HL-60 (cell line): ENCODE data around the gene DNAJC19.

Experiments used
- DNase-seq, 2 experiments: peaks; one replicate each; pipeline ENCODE4 v3.0.0-alpha.2; 2010 to 2020; ENCODE audit warnings: low read depth in 1 of 2, low spot score in 1 of 2
- H3K27ac ChIP-seq: fragments of 250-450 bp; sonication (Bioruptor Pico); replicated peaks from 2 replicates; pipeline ENCODE4 v1.5.1; 2020; ENCODE audit warnings: mild to moderate bottlenecking, moderate library complexity
- H3K27me3 ChIP-seq: fragments of 250-450 bp; sonication (Bioruptor Pico); 2 replicates; pipeline ENCODE4 v1.5.1; 2021; ENCODE audit warnings: mild to moderate bottlenecking, moderate library complexity; ENCODE audit not compliant: insufficient read depth, poor library complexity, severe bottlenecking
- H3K4me3 ChIP-seq: replicated peaks from 2 replicates; pipeline ENCODE4 v1.5.1; 2011; ENCODE audit warnings: mild to moderate bottlenecking, control low read depth, low read length; ENCODE audit not compliant: insufficient read depth
- GABPA ChIP-seq: IDR thresholded peaks from 2 replicates; pipeline ENCODE4 v1.6.1; 2012; ENCODE audit warnings: low read depth
- POLR2AphosphoS5 ChIP-seq: IDR thresholded peaks from 2 replicates; pipeline ENCODE4 v1.6.1; 2012; ENCODE audit warnings: low read depth
- SPI1 ChIP-seq: IDR thresholded peaks from 2 replicates; pipeline ENCODE4 v1.6.1; 2012; ENCODE audit warnings: low read depth, mild to moderate bottlenecking, borderline replicate concordance
- TF ChIP-seq, protein P1 (sequence below): IDR thresholded peaks from 2 replicates; pipeline ENCODE4 v1.6.1; 2012; ENCODE audit warnings: low read depth; ENCODE audit not compliant: insufficient replicate concordance
- TF ChIP-seq, protein P2 (sequence below): IDR thresholded peaks from one replicate; pipeline ENCODE4 v1.5.1; 2011; ENCODE audit warnings: low read length, control low read depth, inconsistent platforms; ENCODE audit not compliant: insufficient read depth

The DNAJC19 gene

DNA sequence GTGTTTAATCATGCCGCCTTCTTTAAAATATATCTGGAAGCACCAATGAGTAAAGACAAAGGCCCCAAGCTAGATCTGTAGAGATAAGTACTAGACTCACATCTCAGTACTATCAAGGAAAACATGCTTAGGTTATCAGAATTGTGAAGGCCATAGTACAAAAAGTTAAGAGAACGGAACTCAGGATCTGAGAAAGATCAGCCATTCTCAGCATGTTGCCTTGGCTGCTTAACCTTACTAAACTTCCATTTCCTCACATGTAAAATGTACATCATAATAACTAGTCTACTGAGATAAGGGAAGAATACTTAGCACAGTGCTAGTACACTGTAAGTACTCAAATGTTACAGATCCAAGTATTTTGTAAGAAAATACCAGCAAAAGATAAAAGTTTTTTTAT lies 7.6 kb downstream of the DNAJC19 start:
- Histone ChIP-seq H3K27me3 (no peaks in the 10 kb centered on the region), H3K4me3 (no peak overlapping the region), H3K27ac (no peak overlapping the region)
- TF ChIP-seq, protein P1, sequence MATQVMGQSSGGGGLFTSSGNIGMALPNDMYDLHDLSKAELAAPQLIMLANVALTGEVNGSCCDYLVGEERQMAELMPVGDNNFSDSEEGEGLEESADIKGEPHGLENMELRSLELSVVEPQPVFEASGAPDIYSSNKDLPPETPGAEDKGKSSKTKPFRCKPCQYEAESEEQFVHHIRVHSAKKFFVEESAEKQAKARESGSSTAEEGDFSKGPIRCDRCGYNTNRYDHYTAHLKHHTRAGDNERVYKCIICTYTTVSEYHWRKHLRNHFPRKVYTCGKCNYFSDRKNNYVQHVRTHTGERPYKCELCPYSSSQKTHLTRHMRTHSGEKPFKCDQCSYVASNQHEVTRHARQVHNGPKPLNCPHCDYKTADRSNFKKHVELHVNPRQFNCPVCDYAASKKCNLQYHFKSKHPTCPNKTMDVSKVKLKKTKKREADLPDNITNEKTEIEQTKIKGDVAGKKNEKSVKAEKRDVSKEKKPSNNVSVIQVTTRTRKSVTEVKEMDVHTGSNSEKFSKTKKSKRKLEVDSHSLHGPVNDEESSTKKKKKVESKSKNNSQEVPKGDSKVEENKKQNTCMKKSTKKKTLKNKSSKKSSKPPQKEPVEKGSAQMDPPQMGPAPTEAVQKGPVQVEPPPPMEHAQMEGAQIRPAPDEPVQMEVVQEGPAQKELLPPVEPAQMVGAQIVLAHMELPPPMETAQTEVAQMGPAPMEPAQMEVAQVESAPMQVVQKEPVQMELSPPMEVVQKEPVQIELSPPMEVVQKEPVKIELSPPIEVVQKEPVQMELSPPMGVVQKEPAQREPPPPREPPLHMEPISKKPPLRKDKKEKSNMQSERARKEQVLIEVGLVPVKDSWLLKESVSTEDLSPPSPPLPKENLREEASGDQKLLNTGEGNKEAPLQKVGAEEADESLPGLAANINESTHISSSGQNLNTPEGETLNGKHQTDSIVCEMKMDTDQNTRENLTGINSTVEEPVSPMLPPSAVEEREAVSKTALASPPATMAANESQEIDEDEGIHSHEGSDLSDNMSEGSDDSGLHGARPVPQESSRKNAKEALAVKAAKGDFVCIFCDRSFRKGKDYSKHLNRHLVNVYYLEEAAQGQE: no peak
- TF ChIP-seq SPI1 (no peak), GABPA (no peak), POLR2AphosphoS5 (no peak)
- TF ChIP-seq, protein P2, sequence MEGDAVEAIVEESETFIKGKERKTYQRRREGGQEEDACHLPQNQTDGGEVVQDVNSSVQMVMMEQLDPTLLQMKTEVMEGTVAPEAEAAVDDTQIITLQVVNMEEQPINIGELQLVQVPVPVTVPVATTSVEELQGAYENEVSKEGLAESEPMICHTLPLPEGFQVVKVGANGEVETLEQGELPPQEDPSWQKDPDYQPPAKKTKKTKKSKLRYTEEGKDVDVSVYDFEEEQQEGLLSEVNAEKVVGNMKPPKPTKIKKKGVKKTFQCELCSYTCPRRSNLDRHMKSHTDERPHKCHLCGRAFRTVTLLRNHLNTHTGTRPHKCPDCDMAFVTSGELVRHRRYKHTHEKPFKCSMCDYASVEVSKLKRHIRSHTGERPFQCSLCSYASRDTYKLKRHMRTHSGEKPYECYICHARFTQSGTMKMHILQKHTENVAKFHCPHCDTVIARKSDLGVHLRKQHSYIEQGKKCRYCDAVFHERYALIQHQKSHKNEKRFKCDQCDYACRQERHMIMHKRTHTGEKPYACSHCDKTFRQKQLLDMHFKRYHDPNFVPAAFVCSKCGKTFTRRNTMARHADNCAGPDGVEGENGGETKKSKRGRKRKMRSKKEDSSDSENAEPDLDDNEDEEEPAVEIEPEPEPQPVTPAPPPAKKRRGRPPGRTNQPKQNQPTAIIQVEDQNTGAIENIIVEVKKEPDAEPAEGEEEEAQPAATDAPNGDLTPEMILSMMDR: no peak
- no peak for DNase-seq

DNA sequence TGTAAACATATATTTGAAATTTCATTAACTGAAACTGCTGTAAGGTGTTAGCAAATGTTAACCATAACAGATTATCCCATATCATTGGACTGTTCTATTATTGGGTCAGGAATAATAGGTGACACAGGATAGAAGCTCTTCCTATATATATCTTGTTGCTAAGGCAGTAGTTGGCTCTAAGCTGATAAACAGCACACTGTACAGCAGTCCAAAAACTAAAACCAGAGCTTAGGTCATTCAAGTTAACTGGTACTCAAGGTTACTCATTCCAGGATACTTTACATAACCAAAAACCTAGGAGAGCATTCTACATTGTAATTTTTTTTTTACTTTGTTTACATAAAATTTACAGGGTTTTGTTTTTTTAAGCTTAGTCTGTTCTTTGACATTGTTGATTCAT lies 8.9 kb downstream of the DNAJC19 start:
- no peak overlapping the region for H3K27ac ChIP-seq
- H3K27me3 ChIP-seq: no peaks in the 10 kb centered on the region
- no peak overlapping the region for H3K4me3 ChIP-seq
- no peak for DNase-seq
- TF ChIP-seq GABPA (no peak), SPI1 (no peak), POLR2AphosphoS5 (no peak)
- TF ChIP-seq, protein P1: no peak
- TF ChIP-seq, protein P2: no peak

DNA sequence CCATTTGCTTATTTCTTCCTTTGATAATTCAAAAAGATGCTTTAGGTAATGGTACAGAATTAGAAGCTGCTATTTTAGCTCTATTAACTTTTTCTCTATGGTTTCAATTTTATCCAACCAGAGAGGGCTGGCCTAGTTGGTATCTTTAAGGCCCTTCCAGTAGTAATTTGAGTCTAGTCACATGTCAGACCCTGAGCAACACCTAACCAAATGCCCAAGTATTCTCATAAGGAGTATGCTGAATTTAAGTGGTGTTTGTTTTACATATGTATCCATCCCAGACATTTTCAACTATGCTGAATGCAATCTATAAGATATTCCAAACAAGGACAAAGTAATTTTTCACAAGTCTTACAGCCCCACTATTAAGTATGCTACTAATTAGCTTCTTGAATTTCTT lies 9.6 kb downstream of the DNAJC19 start:
- H3K27ac ChIP-seq: no peak overlapping the region
- TF ChIP-seq, protein P2: no peak
- DNase-seq: no peak

DNA sequence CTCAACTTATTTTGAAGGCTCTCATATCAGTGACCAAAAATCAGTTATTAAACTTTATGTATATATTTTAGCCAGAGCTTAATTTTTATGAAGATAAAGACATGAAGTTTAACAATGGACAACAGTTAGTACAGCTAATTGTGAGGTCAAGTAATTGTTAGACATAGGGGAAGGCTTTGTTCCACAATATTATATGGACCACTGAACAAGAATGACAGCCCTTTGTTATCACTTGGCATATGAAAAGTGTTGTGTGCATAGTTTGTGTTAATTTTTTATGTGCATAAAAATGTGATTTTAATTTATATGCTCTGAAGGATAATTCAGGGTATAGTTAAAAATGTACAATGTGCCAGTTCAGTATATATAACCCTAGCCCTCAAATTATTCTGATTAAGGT lies 12.0 kb downstream of the DNAJC19 start:
- no peak for DNase-seq
- TF ChIP-seq, protein P2: no peak
- TF ChIP-seq GABPA (no peak), SPI1 (no peak), POLR2AphosphoS5 (no peak)
- TF ChIP-seq, protein P1: no peak

More for the DNA sequence above, 9.6 kb downstream of the DNAJC19 start:
- no peaks in the 10 kb centered on the region for H3K27me3 ChIP-seq
- H3K4me3 ChIP-seq: no peak overlapping the region

More for the DNA sequence above, 12.0 kb downstream of the DNAJC19 start:
- Histone ChIP-seq H3K4me3 (no peak overlapping the region), H3K27me3 (no peaks in the 10 kb centered on the region), H3K27ac (no peak overlapping the region)
